Measurements from ENCODE around the gene BRD7. TPM values are rescaled to one million over a fixed set of nuclear protein-coding genes. Genes with fewer than 3 reads are reported as not detected.
A peak's percentile ranks its signal among the peaks of the same experiment; 100 is the strongest.

The BRD7 gene
- total RNA-seq, 4 donors from 2014 or later = 53.1 to 62.0 (median 56.2) TPM

DNA sequence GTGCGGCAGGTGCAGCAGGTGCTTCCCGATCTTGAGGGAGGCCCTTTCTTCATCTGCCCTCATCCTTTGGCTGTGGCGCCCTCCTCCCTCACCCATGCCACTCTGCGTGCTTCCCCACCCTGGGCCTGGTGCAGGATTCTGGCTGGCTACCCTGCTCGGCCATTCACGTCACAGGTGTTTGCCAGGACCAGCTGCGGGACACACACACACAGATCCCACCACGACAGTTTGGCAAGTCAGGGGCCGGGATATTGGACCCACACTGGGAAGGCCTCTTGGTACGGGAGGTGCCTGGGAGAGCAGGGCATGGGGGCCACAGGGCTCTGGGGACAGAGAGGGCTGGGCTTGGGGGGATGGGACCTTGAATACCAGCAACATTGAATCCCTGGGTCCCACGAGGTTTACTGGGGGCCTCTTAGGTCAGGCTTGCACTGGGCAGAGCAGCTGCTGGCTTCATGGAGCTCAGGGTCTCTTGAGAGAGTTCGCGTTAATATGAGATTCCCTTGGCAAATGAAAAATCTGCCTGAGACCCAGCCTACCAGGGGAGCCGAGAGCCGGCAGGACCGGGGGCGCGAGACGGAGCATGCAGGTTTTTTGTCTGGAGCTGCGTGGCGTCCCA, 87.3 kb downstream of the BRD7 start:
- Histone ChIP-seq H3K9me3 (no peaks in the 10 kb centered on the region), H3K4me3 (peak overlapping the region; percentile 14), H3K4me1 (peaks cover 38% of the 10 kb centered on the region), H3K36me3 (no peaks in the 10 kb centered on the region), H3K27ac (peak overlapping the region; percentile 70), H3K27me3 (no peaks in the 10 kb centered on the region)
- TF ChIP-seq POLR2A (IDR thresholded peaks at IDR 0.05) (no peak), POLR2AphosphoS5 (IDR thresholded peaks at IDR 0.05) (no peak), EP300 (IDR thresholded peaks at IDR 0.05) (no peak)
- TF ChIP-seq, protein P1, sequence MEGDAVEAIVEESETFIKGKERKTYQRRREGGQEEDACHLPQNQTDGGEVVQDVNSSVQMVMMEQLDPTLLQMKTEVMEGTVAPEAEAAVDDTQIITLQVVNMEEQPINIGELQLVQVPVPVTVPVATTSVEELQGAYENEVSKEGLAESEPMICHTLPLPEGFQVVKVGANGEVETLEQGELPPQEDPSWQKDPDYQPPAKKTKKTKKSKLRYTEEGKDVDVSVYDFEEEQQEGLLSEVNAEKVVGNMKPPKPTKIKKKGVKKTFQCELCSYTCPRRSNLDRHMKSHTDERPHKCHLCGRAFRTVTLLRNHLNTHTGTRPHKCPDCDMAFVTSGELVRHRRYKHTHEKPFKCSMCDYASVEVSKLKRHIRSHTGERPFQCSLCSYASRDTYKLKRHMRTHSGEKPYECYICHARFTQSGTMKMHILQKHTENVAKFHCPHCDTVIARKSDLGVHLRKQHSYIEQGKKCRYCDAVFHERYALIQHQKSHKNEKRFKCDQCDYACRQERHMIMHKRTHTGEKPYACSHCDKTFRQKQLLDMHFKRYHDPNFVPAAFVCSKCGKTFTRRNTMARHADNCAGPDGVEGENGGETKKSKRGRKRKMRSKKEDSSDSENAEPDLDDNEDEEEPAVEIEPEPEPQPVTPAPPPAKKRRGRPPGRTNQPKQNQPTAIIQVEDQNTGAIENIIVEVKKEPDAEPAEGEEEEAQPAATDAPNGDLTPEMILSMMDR (IDR thresholded peaks at IDR 0.05) = no peak
- WGBS = 60% methylated on average over 21 of the region's 21 CpGs
- DNase-seq (ENCODE audit: low spot score in 2 of 2) = no peak

DNA sequence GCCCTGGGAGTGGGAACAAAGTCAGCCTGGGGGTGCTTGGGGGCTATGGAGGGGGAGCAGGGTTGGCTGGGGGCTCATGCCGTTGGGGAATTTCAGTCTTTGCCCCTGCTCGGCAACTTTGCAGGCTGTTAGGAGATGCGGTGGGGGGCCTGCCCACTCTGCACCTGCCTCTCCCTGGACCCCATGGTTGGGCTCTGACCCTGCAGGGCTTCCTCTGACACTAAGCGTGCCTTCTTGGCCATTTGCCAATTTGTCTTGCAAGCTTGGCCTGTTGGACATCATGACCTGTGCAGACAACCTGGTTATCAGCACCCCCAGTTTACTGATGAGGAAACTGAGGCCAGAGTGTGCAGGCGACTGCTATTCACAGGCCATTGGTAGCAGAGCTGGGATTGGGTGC, 87.9 kb downstream of the BRD7 start:
- H3K4me3 ChIP-seq = no peak overlapping the region
- WGBS = 100% methylated on average over 3 of the region's 5 CpGs
- no peak for TF ChIP-seq EP300 (IDR thresholded peaks at IDR 0.05)
- TF ChIP-seq POLR2AphosphoS5 (IDR thresholded peaks at IDR 0.05) = no peak
- TF ChIP-seq, protein P1 (IDR thresholded peaks at IDR 0.05) = no peak
- TF ChIP-seq POLR2A (IDR thresholded peaks at IDR 0.05) = no peak
- no peaks in the 10 kb centered on the region for H3K36me3 ChIP-seq
- peak overlapping the region; percentile 70 for H3K27ac ChIP-seq
- no peaks in the 10 kb centered on the region for H3K9me3 ChIP-seq
- no peaks in the 10 kb centered on the region for H3K27me3 ChIP-seq
- DNase-seq (ENCODE audit: low spot score in 2 of 2) = peak in 1 of 2 donors; percentile 62
- H3K4me1 ChIP-seq = peaks cover 38% of the 10 kb centered on the region

DNA sequence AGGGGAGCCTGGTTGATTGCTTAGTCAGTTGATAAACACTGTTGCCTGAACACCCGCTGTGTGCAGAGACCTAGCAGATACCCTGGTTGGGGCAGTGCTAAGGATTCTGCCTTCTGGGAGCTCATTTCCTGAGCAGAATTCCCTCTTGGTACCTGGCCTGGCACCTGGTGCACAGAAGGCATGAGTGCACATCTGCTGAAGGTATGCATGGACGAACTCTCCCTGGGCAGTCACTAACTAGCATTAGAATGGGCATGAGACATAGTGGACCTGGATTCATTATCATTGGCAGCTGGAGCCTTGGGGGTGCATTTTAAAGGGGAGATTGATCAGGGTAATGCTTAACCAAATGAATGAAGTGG, 89.3 kb downstream of the BRD7 start:
- no peak overlapping the region for H3K4me3 ChIP-seq
- TF ChIP-seq EP300 (IDR thresholded peaks at IDR 0.05) (no peak), POLR2AphosphoS5 (IDR thresholded peaks at IDR 0.05) (no peak), POLR2A (IDR thresholded peaks at IDR 0.05) (no peak)
- TF ChIP-seq, protein P1 (IDR thresholded peaks at IDR 0.05) = no peak
- no peaks in the 10 kb centered on the region for H3K27me3 ChIP-seq
- no peaks in the 10 kb centered on the region for H3K9me3 ChIP-seq
- peak in 1 of 2 donors; percentile 49 for DNase-seq (ENCODE audit: low spot score in 2 of 2)
- H3K4me1 ChIP-seq = peaks cover 26% of the 10 kb centered on the region
- WGBS = 71% methylated on average over 2 of the region's 2 CpGs
- H3K36me3 ChIP-seq = no peaks in the 10 kb centered on the region
- no peak overlapping the region for H3K27ac ChIP-seq

DNA sequence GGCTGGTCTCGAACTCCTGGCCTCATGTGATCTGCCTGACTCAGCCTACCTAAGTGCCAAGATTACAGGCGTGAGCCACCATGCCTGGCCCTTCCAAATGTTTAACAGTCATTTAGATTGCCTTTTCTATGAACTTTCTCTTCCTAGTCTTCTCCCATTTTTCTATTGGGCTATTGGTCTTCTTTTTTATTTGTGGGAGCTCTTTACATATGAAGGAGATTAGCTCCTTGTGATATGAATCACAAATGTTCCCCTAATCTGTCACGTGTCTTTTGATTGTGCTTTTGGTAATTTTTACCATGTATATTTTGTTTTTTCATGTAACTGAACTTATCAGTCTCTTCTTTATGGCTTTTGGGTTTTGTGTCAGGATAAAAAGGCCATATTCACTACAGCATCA, 90.5 kb downstream of the BRD7 start:
- Histone ChIP-seq H3K4me1 (peaks cover 19% of the 10 kb centered on the region), H3K27ac (peak overlapping the region; percentile 29), H3K4me3 (no peak overlapping the region), H3K27me3 (no peaks in the 10 kb centered on the region), H3K36me3 (no peaks in the 10 kb centered on the region), H3K9me3 (no peaks in the 10 kb centered on the region)
- no peak for TF ChIP-seq EP300 (IDR thresholded peaks at IDR 0.05)
- TF ChIP-seq, protein P1 (IDR thresholded peaks at IDR 0.05) = no peak
- TF ChIP-seq POLR2A (IDR thresholded peaks at IDR 0.05) = no peak
- DNase-seq (ENCODE audit: low spot score in 2 of 2) = no peak
- WGBS = 87% methylated on average over 3 of the region's 3 CpGs

DNA sequence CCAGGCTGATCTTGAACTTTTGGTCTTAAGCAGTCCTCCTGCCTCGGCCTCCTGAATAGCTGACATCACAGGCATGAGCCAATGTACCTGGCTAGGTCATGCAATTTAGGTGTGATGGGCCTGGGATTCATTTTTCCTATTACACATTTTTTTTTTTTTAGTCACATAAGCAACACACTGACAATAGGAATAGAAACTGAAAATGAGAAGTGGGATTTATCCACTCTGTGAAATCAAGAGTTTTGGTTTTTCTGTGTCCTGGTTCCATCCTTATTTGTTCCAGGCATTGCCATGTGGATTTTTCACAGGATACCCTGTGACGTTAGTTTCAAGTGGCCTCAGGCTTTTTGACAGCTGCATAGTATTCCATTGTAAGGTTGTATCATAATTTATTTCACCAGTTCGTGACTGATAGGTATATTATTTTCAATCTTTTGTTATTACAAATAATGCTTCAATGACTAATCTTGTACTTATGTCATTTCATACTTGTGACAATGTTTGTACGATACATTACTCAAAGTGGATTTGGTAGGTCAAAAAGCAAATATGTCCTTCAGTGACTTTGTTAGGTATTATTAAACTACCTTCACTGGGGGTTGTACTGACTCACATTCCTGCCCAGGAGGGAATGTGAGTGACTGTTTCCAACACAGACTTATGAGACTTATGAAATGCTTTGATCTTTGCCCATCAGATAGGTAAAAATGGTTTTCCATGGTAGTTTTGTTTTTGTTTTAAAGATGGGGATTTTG, 91.8 kb downstream of the BRD7 start:
- no peaks in the 10 kb centered on the region for H3K36me3 ChIP-seq
- H3K27me3 ChIP-seq = no peaks in the 10 kb centered on the region
- 85% methylated on average over 4 of the region's 4 CpGs for WGBS
- no peak for TF ChIP-seq POLR2A (IDR thresholded peaks at IDR 0.05)
- TF ChIP-seq, protein P1 (IDR thresholded peaks at IDR 0.05) = no peak
- no peak for TF ChIP-seq EP300 (IDR thresholded peaks at IDR 0.05)
- no peak for TF ChIP-seq POLR2AphosphoS5 (IDR thresholded peaks at IDR 0.05)
- H3K9me3 ChIP-seq = no peaks in the 10 kb centered on the region
- peak overlapping the region; percentile 14 for H3K27ac ChIP-seq
- peaks cover 15% of the 10 kb centered on the region for H3K4me1 ChIP-seq
- DNase-seq (ENCODE audit: low spot score in 2 of 2) = peak in 1 of 2 donors; percentile 4
- no peak overlapping the region for H3K4me3 ChIP-seq
